MM.1S (cell line): ENCODE data around the gene APC2.

Experiments used
- CTCF ChIP-seq: fragments of 300-600 bp; sonication (generic); IDR thresholded peaks from 2 replicates; pipeline ENCODE4 v1.5.1; 2016; ENCODE audit warnings: antibody characterized with exemption, low read length, mixed read lengths
- EZH2phosphoT487 ChIP-seq: fragments of 300-600 bp; sonication (generic); IDR thresholded peaks from 2 replicates; pipeline ENCODE4 v1.6.1; 2018; ENCODE audit warnings: antibody characterized with exemption, low read length

GRCh38 chr19:1449467-1450442 is at the start of gene APC2:
- no peak for TF ChIP-seq CTCF
- no peak for TF ChIP-seq EZH2phosphoT487
